MCF 10A (cell line): ENCODE data around the gene LKAAEAR1. TPM values are rescaled to one million over a fixed set of nuclear protein-coding genes. Genes with fewer than 3 reads are reported as not detected.

Experiments
- BruUV-seq: library from RNA; stranded (reverse); fragments of 400-500 nt; replicated peaks from 2 replicates; lab custom pipeline; 2021; lab: Mats Ljungman, UMichigan
- CTCF ChIA-PET: fragments of 300-600 bp; sonication (Branson Sonifier 250); formaldehyde crosslinking; extraction: SDS; loops from one replicate; lab custom pipeline; 2021; ENCODE audit warnings: antibody characterized with exemption, inconsistent platforms; lab: Yijun Ruan, JAX
- POLR2A ChIA-PET: fragments of 300-600, 350-650 bp; sonication (Branson Sonifier 250); formaldehyde crosslinking; extraction: SDS; loops from one replicate; lab custom pipeline; 2020; ENCODE audit warnings: antibody characterized with exemption, inconsistent platforms; lab: Yijun Ruan, JAX
- DNase-seq: peaks from one replicate; pipeline ENCODE4 v3.0.0-alpha.2; 2018; ENCODE audit not compliant: unreplicated experiment
- H3K27ac Mint-ChIP-seq: one replicate; pipeline ENCODE4 v1.8.0; 2022; ENCODE audit warnings: mild to moderate bottlenecking, low read depth, mixed read lengths; ENCODE audit not compliant: unreplicated experiment
- H3K27me3 Mint-ChIP-seq: one replicate; pipeline ENCODE4 v1.8.0; 2022; ENCODE audit warnings: mixed read lengths; ENCODE audit not compliant: insufficient read depth, unreplicated experiment
- H3K36me3 Mint-ChIP-seq: one replicate; pipeline ENCODE4 v1.8.0; 2022; ENCODE audit warnings: mild to moderate bottlenecking, moderate library complexity, mixed read lengths; ENCODE audit not compliant: insufficient read depth, unreplicated experiment
- H3K4me1 Mint-ChIP-seq: one replicate; pipeline ENCODE4 v1.8.0; 2022; ENCODE audit warnings: mixed read lengths; ENCODE audit not compliant: insufficient read depth, unreplicated experiment
- H3K4me3 Mint-ChIP-seq: one replicate; pipeline ENCODE4 v1.8.0; 2022; ENCODE audit warnings: mild to moderate bottlenecking, moderate library complexity, mixed read lengths; ENCODE audit not compliant: unreplicated experiment
- H3K9me3 Mint-ChIP-seq: one replicate; pipeline ENCODE4 v1.8.0; 2022; ENCODE audit warnings: mixed read lengths; ENCODE audit not compliant: unreplicated experiment
- CTCF ChIP-seq: fragments of 200-600 bp; IDR thresholded peaks from one replicate; pipeline ENCODE4 v1.8.0; 2022; ENCODE audit warnings: antibody characterized with exemption, mild to moderate bottlenecking; ENCODE audit not compliant: unreplicated experiment
- intact Hi-C: fragments of 100-400 bp; cut with micrococcal nuclease; formaldehyde crosslinking; loops from 2 replicates; pipeline ENCODE4 v1.14.1; 2022
- total RNA-seq: library from RNA; stranded (reverse); gene quantifications from 2 replicates; pipeline ENCODE4 v1.2.3, GENCODE V29; 2022

LKAAEAR1 gene
- total RNA-seq, 1 experiment from 2014 or later: not detected

GRCh38 chr20:64105846-64106434, 21.7 kb upstream of the LKAAEAR1 start:
- Mint-ChIP-seq H3K9me3 (no peaks in the 10 kb centered on the region), H3K4me3 (no peak overlapping the region), H3K36me3 (peaks cover 5% of the 10 kb centered on the region), H3K4me1 (no peaks in the 10 kb centered on the region), H3K27me3 (peaks cover 52% of the 10 kb centered on the region), H3K27ac (no peak overlapping the region)
- TF ChIP-seq CTCF: no peak
- intact Hi-C loops: no loop called here
- CTCF ChIA-PET: interaction anchor here (0.6 kb wide), 2 partner anchors 28 to 710 kb away, joined by 3 read pairs; no protein-coding TSS in a partner anchor
- POLR2A ChIA-PET: no interaction called here
- no TSS peak for BruUV-seq
- no peak for DNase-seq

GRCh38 chr20:64104667-64105451, 20.7 kb upstream of the LKAAEAR1 start:
- Mint-ChIP-seq H3K4me1 (no peaks in the 10 kb centered on the region), H3K9me3 (no peaks in the 10 kb centered on the region), H3K27ac (no peak overlapping the region), H3K27me3 (peaks cover 56% of the 10 kb centered on the region), H3K36me3 (peaks cover 5% of the 10 kb centered on the region), H3K4me3 (no peak overlapping the region)
- BruUV-seq: no TSS peak
- CTCF ChIA-PET: interaction anchor here (1.0 kb wide), 1 partner anchor 15 kb away, joined by 7 read pairs; no protein-coding TSS in a partner anchor
- no peak for TF ChIP-seq CTCF
- POLR2A ChIA-PET: no interaction called here
- no peak for DNase-seq
- intact Hi-C loops: no loop called here

DNA sequence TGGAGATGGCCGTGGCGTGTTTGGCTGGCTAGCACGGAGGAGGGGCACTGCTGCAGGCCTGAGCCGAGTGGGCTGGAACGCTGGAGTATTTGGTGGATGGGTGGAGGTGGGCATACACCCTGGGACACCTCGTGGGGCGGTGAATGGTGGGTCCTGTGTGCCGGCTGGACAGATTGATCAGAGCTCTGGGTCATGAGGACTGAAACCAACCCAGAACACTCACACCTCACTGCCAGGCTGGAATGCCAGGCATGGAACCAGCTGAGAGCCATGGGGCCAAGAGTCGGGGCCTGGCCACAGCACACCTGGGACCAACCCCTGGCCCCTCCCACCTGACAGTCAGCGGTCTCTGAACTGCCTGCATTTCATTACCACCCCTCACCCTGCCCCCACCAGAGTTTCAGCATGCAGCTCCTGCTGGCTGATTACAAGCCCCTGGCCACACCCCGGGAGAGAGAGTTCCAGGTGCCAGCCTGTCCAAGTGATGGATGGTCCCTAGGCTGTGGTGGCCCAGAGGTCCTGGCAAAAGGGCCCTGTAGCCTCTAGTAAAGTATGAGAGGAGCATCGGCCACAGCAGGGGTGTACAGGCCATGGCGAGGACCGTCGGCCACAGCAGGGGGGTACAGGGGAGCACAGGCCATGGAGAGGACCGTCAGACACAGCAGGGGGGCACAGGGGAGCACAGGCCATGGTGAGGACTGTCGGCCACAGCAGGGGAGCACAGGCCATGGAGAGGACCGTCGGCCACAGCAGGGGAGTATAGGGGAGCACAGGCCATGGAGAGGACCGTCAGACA, 19.9 kb upstream of the LKAAEAR1 start:
- POLR2A ChIA-PET: no interaction called here
- Mint-ChIP-seq H3K27ac (no peak overlapping the region), H3K4me1 (no peaks in the 10 kb centered on the region), H3K9me3 (no peaks in the 10 kb centered on the region), H3K36me3 (peaks cover 5% of the 10 kb centered on the region), H3K27me3 (peaks cover 56% of the 10 kb centered on the region), H3K4me3 (no peak overlapping the region)
- CTCF ChIA-PET: interaction anchor here (1.0 kb wide), 1 partner anchor 16 kb away, joined by 7 read pairs; no protein-coding TSS in a partner anchor
- BruUV-seq: no TSS peak
- TF ChIP-seq CTCF: no peak
- DNase-seq: no peak
- intact Hi-C loops: no loop called here
